Stomach (tissue), 4 donors: Measurements from ENCODE around the gene DTYMK.

Source experiments
- CTCF ChIP-seq, 7 experiments: fragments of 450-650 bp in 4 of 7; fragments of 200-600 bp in 3 of 7; sonication (generic) in 3 of 7; IDR thresholded peaks; one replicate each; pipeline ENCODE4 v1.5.1; 2016 to 2019; ENCODE audit warnings: antibody characterized with exemption in 7 of 7, control low read depth in 2 of 7, mild to moderate bottlenecking in 1 of 7
- EP300 ChIP-seq: sonication (generic); formaldehyde crosslinking; IDR thresholded peaks from one replicate; pipeline ENCODE4 v1.6.1; 2017; ENCODE audit warnings: antibody characterized with exemption
- POLR2A ChIP-seq, 4 donors: fragments of 450-650 bp; IDR thresholded peaks; one replicate each; pipeline ENCODE4 v1.6.1; 2016; ENCODE audit warnings: antibody characterized with exemption in 4 of 4, control low read depth in 2 of 4, mild to moderate bottlenecking in 1 of 4, moderate library complexity in 1 of 4

GRCh38 chr2:241649404-241649803 is 37.2 kb downstream of the DTYMK start:
- TF ChIP-seq POLR2A (IDR thresholded peaks at IDR 0.05) (no peak), CTCF (IDR thresholded peaks at IDR 0.05) (no peak), EP300 (no peak)
